ENCODE results near the gene STK32C. TPM values are rescaled to one million over a fixed set of nuclear protein-coding genes. Genes with fewer than 3 reads are reported as not detected.
"Not testable (repeated sequence)": the region's sequence is repeated elsewhere in the genome, so short reads cannot be mapped to it uniquely, and the experiment has no call there.

The STK32C gene
- total and polyA plus RNA-seq, 2 donors from 2014 or later, result 11.6 to 14.4 TPM

DNA sequence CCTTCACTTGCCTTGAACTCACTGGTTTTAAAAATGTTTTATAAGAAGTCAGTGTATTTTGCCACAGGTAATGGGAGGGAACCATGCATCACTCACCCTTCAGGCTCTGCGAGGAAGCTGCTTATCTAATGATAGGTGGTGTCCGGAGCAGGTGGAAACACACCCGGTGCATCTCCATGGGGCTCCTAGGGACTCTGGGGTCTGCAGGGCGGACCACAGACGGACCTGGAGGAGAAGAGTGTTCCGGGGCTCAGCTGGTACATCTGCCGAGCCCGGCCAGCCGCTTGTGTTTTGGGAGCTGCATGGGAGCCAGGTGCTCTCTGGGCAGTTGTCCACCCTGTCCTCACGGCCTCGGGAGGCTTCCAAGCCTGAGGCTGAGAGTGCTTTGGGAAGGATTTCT, 31.5 kb upstream of the STK32C start:
- H3K9ac ChIP-seq (ENCODE audit: low read length in 3 of 3), result no peak overlapping the region
- no peak overlapping the region for H3K4me3 ChIP-seq (ENCODE audit: low read length in 3 of 3)
- no peak overlapping the region for H3K27ac ChIP-seq (ENCODE audit: low read depth in 2 of 2, low read length in 2 of 2)
- no peaks in the 10 kb centered on the region for H3K4me1 ChIP-seq (ENCODE audit: control insufficient read depth in 2 of 3, insufficient read depth in 2 of 3, low read depth in 1 of 3, low read length in 3 of 3)
- no peaks in the 10 kb centered on the region for H3K36me3 ChIP-seq (ENCODE audit: control insufficient read depth in 2 of 3, insufficient read depth in 3 of 3, low read length in 3 of 3)
- H3K27me3 ChIP-seq (ENCODE audit: control insufficient read depth, insufficient read depth, low read length), result no peaks in the 10 kb centered on the region
- no peak for FAIRE-seq
- no peak for DNase-seq
- no peaks in the 10 kb centered on the region for H3K9me3 ChIP-seq (ENCODE audit: control insufficient read depth in 2 of 3, insufficient read depth in 1 of 3, low read length in 3 of 3)
- TF ChIP-seq, protein P1, sequence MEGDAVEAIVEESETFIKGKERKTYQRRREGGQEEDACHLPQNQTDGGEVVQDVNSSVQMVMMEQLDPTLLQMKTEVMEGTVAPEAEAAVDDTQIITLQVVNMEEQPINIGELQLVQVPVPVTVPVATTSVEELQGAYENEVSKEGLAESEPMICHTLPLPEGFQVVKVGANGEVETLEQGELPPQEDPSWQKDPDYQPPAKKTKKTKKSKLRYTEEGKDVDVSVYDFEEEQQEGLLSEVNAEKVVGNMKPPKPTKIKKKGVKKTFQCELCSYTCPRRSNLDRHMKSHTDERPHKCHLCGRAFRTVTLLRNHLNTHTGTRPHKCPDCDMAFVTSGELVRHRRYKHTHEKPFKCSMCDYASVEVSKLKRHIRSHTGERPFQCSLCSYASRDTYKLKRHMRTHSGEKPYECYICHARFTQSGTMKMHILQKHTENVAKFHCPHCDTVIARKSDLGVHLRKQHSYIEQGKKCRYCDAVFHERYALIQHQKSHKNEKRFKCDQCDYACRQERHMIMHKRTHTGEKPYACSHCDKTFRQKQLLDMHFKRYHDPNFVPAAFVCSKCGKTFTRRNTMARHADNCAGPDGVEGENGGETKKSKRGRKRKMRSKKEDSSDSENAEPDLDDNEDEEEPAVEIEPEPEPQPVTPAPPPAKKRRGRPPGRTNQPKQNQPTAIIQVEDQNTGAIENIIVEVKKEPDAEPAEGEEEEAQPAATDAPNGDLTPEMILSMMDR (IDR thresholded peaks at IDR 0.05; ENCODE audit: borderline replicate concordance, extremely low read depth, insufficient read depth), result no peak
- intact Hi-C loops (cut with DNase I), result no loop called here

DNA sequence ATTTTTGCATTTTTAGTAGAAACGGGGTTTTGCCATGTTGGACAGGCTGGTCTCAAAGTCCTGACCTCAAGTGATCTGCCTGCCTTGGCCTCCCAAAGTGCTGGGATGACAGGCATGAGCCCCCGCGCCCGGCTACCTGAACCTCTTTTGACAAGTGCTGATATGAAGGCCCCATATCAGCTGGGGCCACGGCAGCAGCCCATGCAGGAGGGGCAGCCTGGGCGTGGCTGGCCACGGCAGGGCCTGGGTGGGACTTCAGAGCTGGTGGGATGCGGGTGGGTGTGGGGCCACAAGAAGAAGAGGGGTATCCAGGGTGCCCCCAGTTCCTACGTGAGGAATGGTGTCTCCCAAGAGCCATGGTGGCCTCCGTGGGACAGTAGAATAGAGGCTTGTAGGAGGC, 31.1 kb upstream of the STK32C start:
- intact Hi-C loops (cut with DNase I), result no loop called here
- Histone ChIP-seq H3K36me3 (ENCODE audit: control insufficient read depth in 2 of 3, insufficient read depth in 3 of 3, low read length in 3 of 3) (no peaks in the 10 kb centered on the region), H3K27me3 (ENCODE audit: control insufficient read depth, insufficient read depth, low read length) (no peaks in the 10 kb centered on the region), H3K4me1 (ENCODE audit: control insufficient read depth in 2 of 3, insufficient read depth in 2 of 3, low read depth in 1 of 3, low read length in 3 of 3) (no peaks in the 10 kb centered on the region), H3K9me3 (ENCODE audit: control insufficient read depth in 2 of 3, insufficient read depth in 1 of 3, low read length in 3 of 3) (no peaks in the 10 kb centered on the region), H3K27ac (ENCODE audit: low read depth in 2 of 2, low read length in 2 of 2) (no peak overlapping the region), H3K4me3 (ENCODE audit: low read length in 3 of 3) (no peak overlapping the region), H3K9ac (ENCODE audit: low read length in 3 of 3) (no peak overlapping the region)
- FAIRE-seq (no peak), DNase-seq (no peak)
- TF ChIP-seq, protein P1 (IDR thresholded peaks at IDR 0.05; ENCODE audit: borderline replicate concordance, extremely low read depth, insufficient read depth), result no peak

DNA sequence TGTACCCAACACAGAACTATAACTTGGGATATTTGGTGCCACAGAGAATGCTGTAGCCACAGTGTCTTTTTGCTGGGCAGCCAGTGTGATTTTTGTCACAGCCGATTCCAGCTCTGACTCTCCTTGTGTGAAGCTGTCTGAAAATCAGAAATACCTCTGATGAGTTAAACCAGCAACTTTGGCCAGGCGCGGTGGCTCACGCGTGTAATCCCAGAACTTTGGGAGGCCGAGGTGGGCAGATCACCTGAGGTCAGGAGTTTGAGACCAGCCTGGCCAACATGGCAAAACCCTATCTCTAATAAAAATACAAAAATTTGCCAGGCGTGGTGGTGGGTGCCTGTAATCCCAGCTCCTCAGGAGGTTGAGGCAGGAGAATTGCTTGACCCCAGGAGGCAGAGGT, 30.1 kb upstream of the STK32C start:
- H3K27me3 ChIP-seq (ENCODE audit: control insufficient read depth, insufficient read depth, low read length); H3K4me3 ChIP-seq (ENCODE audit: low read length in 3 of 3); H3K9ac ChIP-seq (ENCODE audit: low read length in 3 of 3); H3K27ac ChIP-seq (ENCODE audit: low read depth in 2 of 2, low read length in 2 of 2); DNase-seq; H3K4me1 ChIP-seq (ENCODE audit: control insufficient read depth in 2 of 3, insufficient read depth in 2 of 3, low read depth in 1 of 3, low read length in 3 of 3); H3K36me3 ChIP-seq (ENCODE audit: control insufficient read depth in 2 of 3, insufficient read depth in 3 of 3, low read length in 3 of 3); intact Hi-C loops (cut with DNase I); FAIRE-seq; H3K9me3 ChIP-seq (ENCODE audit: control insufficient read depth in 2 of 3, insufficient read depth in 1 of 3, low read length in 3 of 3): not testable (repeated sequence)

DNA sequence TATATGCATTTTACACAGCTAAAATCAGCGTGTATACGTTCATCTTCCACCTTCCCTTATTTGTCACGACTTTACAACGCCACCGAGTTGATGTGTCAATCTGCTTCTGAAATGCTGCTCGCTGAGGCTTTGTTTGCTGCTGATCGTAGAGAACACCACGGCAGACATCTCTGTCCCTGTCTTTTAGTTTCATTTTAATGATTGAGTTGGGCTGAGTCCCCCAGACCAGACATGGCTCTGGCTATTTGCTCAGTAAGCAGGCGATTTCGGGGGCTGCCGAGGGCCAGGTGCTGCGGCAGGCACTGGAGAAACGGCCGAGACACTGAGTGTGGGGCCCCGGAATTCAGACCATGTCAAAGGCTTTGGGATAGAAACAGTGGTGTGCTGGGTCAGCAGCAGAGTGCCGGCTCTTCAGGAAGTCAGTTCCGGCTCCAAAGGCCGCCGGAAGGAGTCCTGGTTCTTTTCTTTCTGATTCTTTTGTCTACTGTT, 29.2 kb upstream of the STK32C start:
- H3K27me3 ChIP-seq (ENCODE audit: control insufficient read depth, insufficient read depth, low read length), result no peaks in the 10 kb centered on the region
- intact Hi-C loops (cut with DNase I), result no loop called here
- FAIRE-seq (no peak), DNase-seq (no peak)
- H3K27ac ChIP-seq (ENCODE audit: low read depth in 2 of 2, low read length in 2 of 2), result no peak overlapping the region
- peaks cover 0 to 8% (median 0%) of the 10 kb centered on the region in 3 donors for H3K4me1 ChIP-seq (ENCODE audit: control insufficient read depth in 2 of 3, insufficient read depth in 2 of 3, low read depth in 1 of 3, low read length in 3 of 3)
- H3K9me3 ChIP-seq (ENCODE audit: control insufficient read depth in 2 of 3, insufficient read depth in 1 of 3, low read length in 3 of 3), result no peaks in the 10 kb centered on the region
- H3K9ac ChIP-seq (ENCODE audit: low read length in 3 of 3), result no peak overlapping the region
- H3K4me3 ChIP-seq (ENCODE audit: low read length in 3 of 3), result peak overlapping the region in 2 of 3 donors; percentile 15 to 16
- H3K36me3 ChIP-seq (ENCODE audit: control insufficient read depth in 2 of 3, insufficient read depth in 3 of 3, low read length in 3 of 3), result no peaks in the 10 kb centered on the region
- TF ChIP-seq, protein P1 (IDR thresholded peaks at IDR 0.05; ENCODE audit: borderline replicate concordance, extremely low read depth, insufficient read depth), result no peak
